Loucy (cell line): ENCODE results near the gene NPDC1.

Experiments used
- H2AFZ ChIP-seq: fragments of 200-600 bp; sonication (generic); 2 replicates; pipeline ENCODE4 v1.6.0; 2016; ENCODE audit warnings: antibody characterized with exemption, mild to moderate bottlenecking, low read length, moderate library complexity
- H3F3A ChIP-seq: fragments of 200-600 bp; 2 replicates; pipeline ENCODE4 v1.6.0; 2016; ENCODE audit warnings: antibody characterized with exemption, low read depth, mild to moderate bottlenecking
- H3K27me3 ChIP-seq: fragments of 200-600 bp; sonication (generic); 2 replicates; pipeline ENCODE4 v1.6.1; 2014; ENCODE audit warnings: low read length, mild to moderate bottlenecking; ENCODE audit not compliant: insufficient read depth, poor library complexity, severe bottlenecking
- H3K36me3 ChIP-seq: fragments of 200-600 bp; sonication (generic); 2 replicates; pipeline ENCODE4 v1.6.1; 2016; ENCODE audit warnings: low read length; ENCODE audit not compliant: insufficient read depth
- H3K4me1 ChIP-seq: fragments of 200-600 bp; sonication (generic); 2 replicates; pipeline ENCODE4 v1.5.1; 2014; ENCODE audit warnings: low read length, mild to moderate bottlenecking; ENCODE audit not compliant: insufficient read depth, poor library complexity, severe bottlenecking
- H3K4me2 ChIP-seq: fragments of 200-600 bp; sonication (generic); 2 replicates; pipeline ENCODE4 v1.6.0; 2014; ENCODE audit warnings: antibody characterized with exemption, low read length, low read depth, mild to moderate bottlenecking; ENCODE audit not compliant: poor library complexity, severe bottlenecking
- H3K4me3 ChIP-seq: fragments of 200-600 bp; sonication (generic); 2 replicates; pipeline ENCODE4 v1.5.1; 2014; ENCODE audit warnings: low read length, mild to moderate bottlenecking, mixed read lengths; ENCODE audit not compliant: poor library complexity, severe bottlenecking
- H3K79me2 ChIP-seq: fragments of 200-600 bp; sonication (generic); 2 replicates; pipeline ENCODE4 v1.6.1; 2014; ENCODE audit warnings: low read length; ENCODE audit not compliant: insufficient read depth
- H3K9ac ChIP-seq: fragments of 200-600 bp; sonication (generic); 2 replicates; pipeline ENCODE4 v1.6.0; 2014; ENCODE audit warnings: mild to moderate bottlenecking, low read depth, low read length, moderate library complexity; ENCODE audit not compliant: poor library complexity, severe bottlenecking
- H3K9me2 ChIP-seq: fragments of 200-600 bp; sonication (generic); replicated peaks from 2 replicates; pipeline ENCODE4 v1.6.1; 2016; ENCODE audit warnings: low read depth, low read length, mixed read lengths
- H3K9me3 ChIP-seq: fragments of 200-600 bp; sonication (generic); 2 replicates; pipeline ENCODE4 v1.6.1; 2014; ENCODE audit warnings: mild to moderate bottlenecking, antibody characterized with exemption, low read length, low read depth; ENCODE audit not compliant: insufficient read depth
- H4K20me1 ChIP-seq: fragments of 200-600 bp; sonication (generic); 2 replicates; pipeline ENCODE4 v1.6.0; 2014; ENCODE audit warnings: antibody characterized with exemption, low read length, mild to moderate bottlenecking; ENCODE audit not compliant: insufficient read depth, poor library complexity, severe bottlenecking
- CTCF ChIP-seq: fragments of 200-600 bp; sonication (generic); conservative IDR thresholded peaks from 2 replicates; pipeline ENCODE4 v1.5.1; 2014; ENCODE audit warnings: mild to moderate bottlenecking, antibody characterized with exemption, low read length
- EZH2phosphoT487 ChIP-seq: fragments of 200-600 bp; IDR thresholded peaks from 2 replicates; pipeline ENCODE4 v1.6.1; 2018; ENCODE audit warnings: antibody characterized with exemption, mild to moderate bottlenecking, moderate library complexity, borderline replicate concordance

Gene NPDC1

GRCh38 chr9:137008312-137008711 lies 37.7 kb downstream of the NPDC1 start:
- no peak overlapping the region for H2AFZ ChIP-seq
- no peak overlapping the region for H3K4me3 ChIP-seq
- no peak for TF ChIP-seq EZH2phosphoT487
- no peak for TF ChIP-seq CTCF
- no peaks in the 10 kb centered on the region for H3K9me2 ChIP-seq
- no peaks in the 10 kb centered on the region for H3K27me3 ChIP-seq
- no peaks in the 10 kb centered on the region for H3K4me1 ChIP-seq
- no peaks in the 10 kb centered on the region for H3F3A ChIP-seq
- H3K36me3 ChIP-seq = no peaks in the 10 kb centered on the region
- no peak overlapping the region for H3K4me2 ChIP-seq
- H3K79me2 ChIP-seq = no peaks in the 10 kb centered on the region
- H4K20me1 ChIP-seq = no peaks in the 10 kb centered on the region
- no peaks in the 10 kb centered on the region for H3K9me3 ChIP-seq
- no peak overlapping the region for H3K9ac ChIP-seq

- no peak overlapping the region for H3K4me2 ChIP-seq
- TF ChIP-seq CTCF = no peak
- TF ChIP-seq EZH2phosphoT487 = no peak
Observed at GRCh38 chr9:137007816-137008270, 38.1 kb downstream of the NPDC1 start.

GRCh38 chr9:137007108-137007815 lies 38.7 kb downstream of the NPDC1 start:
- Histone ChIP-seq H3K4me3 (no peak overlapping the region), H3K9me3 (no peaks in the 10 kb centered on the region), H3K4me2 (no peak overlapping the region), H3F3A (no peaks in the 10 kb centered on the region), H3K27me3 (no peaks in the 10 kb centered on the region), H3K9ac (no peak overlapping the region), H3K36me3 (no peaks in the 10 kb centered on the region), H4K20me1 (no peaks in the 10 kb centered on the region), H3K4me1 (no peaks in the 10 kb centered on the region), H2AFZ (no peak overlapping the region), H3K79me2 (no peaks in the 10 kb centered on the region), H3K9me2 (no peaks in the 10 kb centered on the region)
- TF ChIP-seq CTCF (no peak), EZH2phosphoT487 (no peak)

More at GRCh38 chr9:137007816-137008270, 38.1 kb downstream of the NPDC1 start:
- Histone ChIP-seq H3K9me3 (no peaks in the 10 kb centered on the region), H2AFZ (no peak overlapping the region), H4K20me1 (no peaks in the 10 kb centered on the region), H3F3A (no peaks in the 10 kb centered on the region), H3K9me2 (no peaks in the 10 kb centered on the region), H3K9ac (no peak overlapping the region), H3K4me1 (no peaks in the 10 kb centered on the region), H3K36me3 (no peaks in the 10 kb centered on the region), H3K27me3 (no peaks in the 10 kb centered on the region), H3K4me3 (no peak overlapping the region), H3K79me2 (no peaks in the 10 kb centered on the region)
